ENCODE results near the gene GPER1. TPM values are rescaled to one million over a fixed set of nuclear protein-coding genes. Genes with fewer than 3 reads are reported as not detected.
"Not testable (repeated sequence)": the region's sequence is repeated elsewhere in the genome, so short reads cannot be mapped to it uniquely, and the experiment has no call there.

Gene GPER1
- total RNA-seq, 1 donor from 2014 or later, result 1.5 TPM

DNA sequence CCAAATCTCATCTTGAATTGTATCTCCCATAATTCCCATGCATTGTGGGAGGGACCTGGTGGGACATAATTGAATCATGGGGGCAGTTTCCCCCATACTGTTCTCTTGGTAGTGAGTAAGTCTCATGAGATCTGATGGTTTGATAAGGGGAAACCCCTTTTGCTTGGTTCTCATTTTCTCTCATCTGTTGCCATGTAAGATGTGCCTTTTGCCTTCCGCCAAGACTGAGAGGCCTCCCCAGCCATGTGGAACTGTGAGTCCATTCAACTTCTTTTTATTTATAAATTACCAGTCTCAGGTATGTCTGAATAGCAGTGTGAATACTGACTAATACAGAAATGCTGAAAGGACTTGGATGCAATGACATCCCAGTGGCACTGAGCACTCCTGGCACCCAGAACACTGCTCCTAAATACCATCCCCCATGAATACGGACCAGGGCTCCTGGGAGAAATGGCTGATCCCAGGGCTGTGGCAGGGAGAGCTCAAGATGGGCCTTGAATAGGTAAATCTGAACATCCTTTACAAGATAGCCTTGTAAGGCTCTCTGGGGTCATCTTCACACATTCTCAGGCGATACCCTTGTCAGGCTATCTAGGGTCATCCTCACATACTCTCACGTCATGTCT, 52.7 kb downstream of the GPER1 start:
- DNase-seq (ENCODE audit: low read depth in 2 of 2), result no peak

DNA sequence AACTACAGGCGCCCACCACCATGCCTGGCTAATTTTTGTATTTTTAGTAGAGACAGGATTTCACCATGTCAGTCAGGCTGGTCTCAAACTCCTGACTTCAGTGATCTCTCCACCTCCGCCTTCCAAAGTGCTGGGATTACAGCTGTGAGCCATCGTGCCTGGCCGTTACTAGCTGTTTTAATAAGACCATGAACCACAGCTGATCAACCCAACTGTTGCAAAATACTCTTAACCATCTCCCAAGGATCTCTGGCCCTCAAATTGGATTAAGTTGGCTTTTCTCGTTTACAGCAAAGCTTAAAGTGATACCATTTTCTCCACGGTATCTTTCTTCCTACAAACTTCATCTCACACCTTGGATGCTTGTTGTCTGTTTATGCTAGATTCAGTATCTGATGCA, 53.7 kb downstream of the GPER1 start:
- no peak for DNase-seq (ENCODE audit: low read depth in 2 of 2)

DNA sequence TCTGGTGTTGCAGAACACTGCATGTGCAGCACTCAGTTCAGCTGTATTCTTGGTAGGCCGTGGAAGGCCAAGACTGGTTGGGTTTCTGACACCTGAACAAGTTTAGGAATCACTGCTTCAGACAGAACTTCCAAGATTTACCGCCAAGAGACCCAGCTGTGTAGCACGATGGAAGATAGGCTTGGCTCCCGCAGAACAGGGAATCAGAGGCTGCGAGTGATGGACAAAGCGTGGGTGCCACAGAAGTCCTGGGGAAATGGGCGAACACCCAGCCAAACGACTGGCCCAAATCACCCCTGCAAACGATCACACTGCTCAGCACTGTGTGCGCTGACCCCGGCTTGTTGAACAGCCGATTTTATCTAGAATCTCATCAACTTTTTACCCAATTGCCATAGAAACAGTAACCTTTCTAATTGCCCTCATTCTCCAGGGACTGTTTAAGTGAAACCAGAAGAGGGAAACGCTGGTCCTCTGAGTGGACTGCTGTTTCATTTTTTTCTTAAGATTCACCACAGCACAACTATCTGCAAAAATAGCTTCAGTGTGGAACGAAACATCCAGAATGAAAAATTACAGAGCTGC, 54.2 kb downstream of the GPER1 start:
- no peak for DNase-seq (ENCODE audit: low read depth in 2 of 2)

DNA sequence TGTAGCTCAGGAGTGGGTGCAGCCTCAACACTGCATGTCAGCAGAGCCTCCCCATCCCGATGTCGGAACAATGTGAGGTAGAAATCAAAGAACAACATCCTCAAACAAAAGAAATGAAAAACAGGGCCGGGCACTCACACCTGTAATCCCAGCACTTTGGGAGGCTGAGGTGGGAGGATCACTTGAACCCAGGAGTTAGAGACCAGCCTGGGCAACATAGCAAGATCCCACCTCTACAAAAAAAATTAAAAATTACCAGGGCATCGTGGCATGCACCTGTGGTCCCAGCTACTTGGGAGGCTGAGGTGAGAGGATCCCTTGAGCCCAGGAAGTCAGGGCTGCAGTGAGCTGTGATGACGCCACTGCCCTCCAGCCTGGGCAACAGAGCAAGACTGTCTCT, 55.1 kb downstream of the GPER1 start:
- not testable (repeated sequence) for DNase-seq (ENCODE audit: low read depth in 2 of 2)

Other genes starting within 250 kb of the GPER1 start
- 30.3 and 43.0 TPM in 2 replicates for gene GET4, start 211.6 kb upstream of the GPER1 start, total RNA-seq
- gene ADAP1, start 133.4 kb upstream of the GPER1 start, total RNA-seq, result 1.8 and 1.9 TPM in 2 replicates
- 4.2 and 6.6 TPM in 2 replicates for gene COX19, start 112.6 kb upstream of the GPER1 start, total RNA-seq
- not detected in 2 replicates for gene CYP2W1, start 104.9 kb upstream of the GPER1 start, total RNA-seq
- 25.5 and 29.2 TPM in 2 replicates for gene GPR146, start 43.6 kb upstream of the GPER1 start, total RNA-seq
- 10.0 and 15.4 TPM in 2 replicates for gene ZFAND2A, start 72.1 kb downstream of the GPER1 start, total RNA-seq
- gene UNCX, start 144.8 kb downstream of the GPER1 start, total RNA-seq, result not detected in 2 replicates